NOMO-1 treated with DMSO at 0.1 percent for 48 hours (cell line): ENCODE data around the gene MBTPS2.

Experiments used
- DNase-seq: peaks from one replicate; lab custom pipeline; 2025; ENCODE audit not compliant: unreplicated experiment; lab: John Stamatoyannopoulos, UW

The MBTPS2 gene

GRCh38 chrX:21932292-21933002, 93.0 kb downstream of the MBTPS2 start:
- peak; percentile 15 for DNase-seq

GRCh38 chrX:21933077-21933476, 93.7 kb downstream of the MBTPS2 start:
- DNase-seq: no peak

- DNase-seq: no peak
These were observed 95.0 kb downstream of the MBTPS2 start for GRCh38 chrX:21934414-21934813.
